ENCODE measurements around the gene FCHSD2.

DNA sequence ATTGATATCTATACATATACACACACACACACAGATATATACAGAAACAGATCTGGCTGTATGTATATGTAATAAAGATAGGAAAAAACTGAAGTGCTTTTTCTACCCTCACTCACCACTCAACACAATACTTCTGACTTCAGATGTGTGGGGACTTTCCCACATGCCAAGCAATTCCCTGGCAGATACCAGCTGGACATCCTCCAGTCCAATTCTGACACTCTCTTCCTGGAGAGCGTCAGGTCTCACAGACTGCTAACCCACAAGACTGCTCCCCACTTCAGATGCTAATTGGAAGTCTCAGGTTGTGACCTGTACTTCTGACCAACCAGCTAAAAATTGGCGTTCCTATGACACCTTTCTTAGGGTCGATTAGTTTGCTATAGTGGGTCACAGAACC lies 187.3 kb downstream of the FCHSD2 start:
- no peak for TF ChIP-seq ZNF266 (tag by site-specific recombination; IDR thresholded peaks at IDR 0.05; ENCODE audit: low read depth)
- TF ChIP-seq, protein P1, sequence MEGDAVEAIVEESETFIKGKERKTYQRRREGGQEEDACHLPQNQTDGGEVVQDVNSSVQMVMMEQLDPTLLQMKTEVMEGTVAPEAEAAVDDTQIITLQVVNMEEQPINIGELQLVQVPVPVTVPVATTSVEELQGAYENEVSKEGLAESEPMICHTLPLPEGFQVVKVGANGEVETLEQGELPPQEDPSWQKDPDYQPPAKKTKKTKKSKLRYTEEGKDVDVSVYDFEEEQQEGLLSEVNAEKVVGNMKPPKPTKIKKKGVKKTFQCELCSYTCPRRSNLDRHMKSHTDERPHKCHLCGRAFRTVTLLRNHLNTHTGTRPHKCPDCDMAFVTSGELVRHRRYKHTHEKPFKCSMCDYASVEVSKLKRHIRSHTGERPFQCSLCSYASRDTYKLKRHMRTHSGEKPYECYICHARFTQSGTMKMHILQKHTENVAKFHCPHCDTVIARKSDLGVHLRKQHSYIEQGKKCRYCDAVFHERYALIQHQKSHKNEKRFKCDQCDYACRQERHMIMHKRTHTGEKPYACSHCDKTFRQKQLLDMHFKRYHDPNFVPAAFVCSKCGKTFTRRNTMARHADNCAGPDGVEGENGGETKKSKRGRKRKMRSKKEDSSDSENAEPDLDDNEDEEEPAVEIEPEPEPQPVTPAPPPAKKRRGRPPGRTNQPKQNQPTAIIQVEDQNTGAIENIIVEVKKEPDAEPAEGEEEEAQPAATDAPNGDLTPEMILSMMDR (tag by site-specific recombination; IDR thresholded peaks at IDR 0.05), result no peak
- TF ChIP-seq ZBTB7A (tag by site-specific recombination; IDR thresholded peaks at IDR 0.05; ENCODE audit: low read depth), result no peak
- TF ChIP-seq GLI4 (tag by site-specific recombination; IDR thresholded peaks at IDR 0.05), result no peak
- no peak for TF ChIP-seq TCF7L2 (IDR thresholded peaks at IDR 0.05; ENCODE audit: borderline replicate concordance, low read depth, low read length)
- no peak for TF ChIP-seq ZNF19 (tag by site-specific recombination; IDR thresholded peaks at IDR 0.05; ENCODE audit: low read depth)
- no peak for TF ChIP-seq ZNF658 (tag by site-specific recombination; IDR thresholded peaks at IDR 0.05)
- TF ChIP-seq, protein P2, sequence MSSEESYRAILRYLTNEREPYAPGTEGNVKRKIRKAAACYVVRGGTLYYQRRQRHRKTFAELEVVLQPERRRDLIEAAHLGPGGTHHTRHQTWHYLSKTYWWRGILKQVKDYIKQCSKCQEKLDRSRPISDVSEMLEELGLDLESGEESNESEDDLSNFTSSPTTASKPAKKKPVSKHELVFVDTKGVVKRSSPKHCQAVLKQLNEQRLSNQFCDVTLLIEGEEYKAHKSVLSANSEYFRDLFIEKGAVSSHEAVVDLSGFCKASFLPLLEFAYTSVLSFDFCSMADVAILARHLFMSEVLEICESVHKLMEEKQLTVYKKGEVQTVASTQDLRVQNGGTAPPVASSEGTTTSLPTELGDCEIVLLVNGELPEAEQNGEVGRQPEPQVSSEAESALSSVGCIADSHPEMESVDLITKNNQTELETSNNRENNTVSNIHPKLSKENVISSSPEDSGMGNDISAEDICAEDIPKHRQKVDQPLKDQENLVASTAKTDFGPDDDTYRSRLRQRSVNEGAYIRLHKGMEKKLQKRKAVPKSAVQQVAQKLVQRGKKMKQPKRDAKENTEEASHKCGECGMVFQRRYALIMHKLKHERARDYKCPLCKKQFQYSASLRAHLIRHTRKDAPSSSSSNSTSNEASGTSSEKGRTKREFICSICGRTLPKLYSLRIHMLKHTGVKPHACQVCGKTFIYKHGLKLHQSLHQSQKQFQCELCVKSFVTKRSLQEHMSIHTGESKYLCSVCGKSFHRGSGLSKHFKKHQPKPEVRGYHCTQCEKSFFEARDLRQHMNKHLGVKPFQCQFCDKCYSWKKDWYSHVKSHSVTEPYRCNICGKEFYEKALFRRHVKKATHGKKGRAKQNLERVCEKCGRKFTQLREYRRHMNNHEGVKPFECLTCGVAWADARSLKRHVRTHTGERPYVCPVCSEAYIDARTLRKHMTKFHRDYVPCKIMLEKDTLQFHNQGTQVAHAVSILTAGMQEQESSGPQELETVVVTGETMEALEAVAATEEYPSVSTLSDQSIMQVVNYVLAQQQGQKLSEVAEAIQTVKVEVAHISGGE (tag by site-specific recombination; conservative IDR thresholded peaks at IDR 0.05; ENCODE audit: low read depth), result no peak

Measured in HEK293 (cell line).